Measurements from ENCODE around the gene TMEM176A.

Gene TMEM176A

DNA sequence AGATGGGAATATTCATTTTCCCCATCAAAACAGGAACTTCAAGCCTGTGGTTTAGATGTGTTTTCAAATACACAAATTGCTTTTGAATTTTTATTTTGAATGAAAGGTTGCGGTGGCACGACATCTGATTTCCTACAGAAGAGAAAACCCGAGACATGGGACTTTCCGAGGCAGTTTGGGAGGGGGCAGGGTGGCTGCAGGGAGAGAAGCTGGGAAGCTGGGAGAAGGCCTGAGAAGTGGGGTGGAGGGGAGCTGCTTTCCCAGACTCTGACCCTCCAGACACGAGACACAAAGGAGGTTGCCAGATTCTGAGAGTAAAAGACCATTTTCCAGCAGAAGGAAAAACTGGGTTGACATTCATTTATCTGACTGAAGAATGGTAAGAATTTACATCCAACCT is 19.6 kb downstream of the TMEM176A start:
- no peak for DNase-seq

DNA sequence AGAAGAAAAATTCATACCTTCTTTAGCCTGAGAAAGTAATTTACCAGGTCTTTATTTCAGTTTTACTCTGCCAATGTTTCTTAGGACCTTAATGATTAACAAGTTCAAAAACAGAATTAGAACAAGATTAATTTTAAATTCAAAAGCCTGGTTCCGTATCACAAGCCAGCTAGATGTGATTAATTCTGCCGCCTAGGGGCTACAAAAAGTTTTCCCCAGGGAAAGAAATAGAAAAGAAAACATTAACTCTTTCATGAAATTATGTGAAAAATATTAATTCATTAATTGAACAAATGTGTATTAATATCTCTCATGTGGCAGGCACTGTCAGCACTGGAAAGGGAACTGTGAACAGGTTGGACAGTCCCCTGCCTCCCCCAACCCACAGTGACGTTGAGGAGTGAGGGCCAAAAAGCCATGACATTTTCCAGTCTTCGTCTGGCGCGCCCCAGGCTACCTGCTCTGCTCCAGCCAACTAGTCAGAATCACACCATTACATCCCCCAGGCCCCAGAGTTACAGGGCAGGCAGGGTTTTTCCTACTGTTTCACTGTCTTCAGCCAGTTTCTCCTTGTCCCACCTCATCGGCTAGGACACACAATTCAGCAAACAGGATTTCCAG is 20.1 kb downstream of the TMEM176A start:
- no peak for DNase-seq

- no peak for DNase-seq
Measured at GRCh38 chr7:150823043-150823442, 22.5 kb downstream of the TMEM176A start.

DNA sequence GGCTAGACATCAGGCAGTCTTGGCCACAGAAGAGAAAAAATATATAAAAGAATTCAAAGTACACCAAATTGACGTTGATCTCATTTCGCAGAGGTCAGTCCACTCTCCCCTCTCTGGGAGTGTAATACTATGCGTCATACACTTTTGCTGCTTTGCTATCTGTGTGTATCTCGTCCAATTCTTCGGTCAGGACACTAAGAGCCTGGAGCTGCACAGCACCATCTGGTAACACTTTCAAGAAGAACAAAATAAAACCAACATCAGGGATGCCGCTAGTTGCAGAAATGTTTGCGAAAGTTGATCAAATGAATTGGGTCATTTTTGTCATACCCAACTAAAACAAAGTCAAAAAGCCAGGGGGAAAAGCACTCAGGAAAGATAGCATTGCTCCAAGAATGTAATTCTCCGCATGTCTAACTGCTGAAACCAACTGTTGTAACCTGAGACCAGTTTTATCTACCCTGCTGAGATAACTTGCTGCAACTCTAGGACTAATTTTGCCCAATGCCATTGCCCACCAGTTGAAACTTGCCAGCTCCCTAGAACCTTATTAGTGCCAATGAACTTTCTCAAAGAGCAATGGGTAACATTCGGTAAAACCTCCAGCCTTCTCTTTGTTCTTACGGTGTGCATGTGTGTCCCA is 23.0 kb downstream of the TMEM176A start:
- no peak for DNase-seq

DNA sequence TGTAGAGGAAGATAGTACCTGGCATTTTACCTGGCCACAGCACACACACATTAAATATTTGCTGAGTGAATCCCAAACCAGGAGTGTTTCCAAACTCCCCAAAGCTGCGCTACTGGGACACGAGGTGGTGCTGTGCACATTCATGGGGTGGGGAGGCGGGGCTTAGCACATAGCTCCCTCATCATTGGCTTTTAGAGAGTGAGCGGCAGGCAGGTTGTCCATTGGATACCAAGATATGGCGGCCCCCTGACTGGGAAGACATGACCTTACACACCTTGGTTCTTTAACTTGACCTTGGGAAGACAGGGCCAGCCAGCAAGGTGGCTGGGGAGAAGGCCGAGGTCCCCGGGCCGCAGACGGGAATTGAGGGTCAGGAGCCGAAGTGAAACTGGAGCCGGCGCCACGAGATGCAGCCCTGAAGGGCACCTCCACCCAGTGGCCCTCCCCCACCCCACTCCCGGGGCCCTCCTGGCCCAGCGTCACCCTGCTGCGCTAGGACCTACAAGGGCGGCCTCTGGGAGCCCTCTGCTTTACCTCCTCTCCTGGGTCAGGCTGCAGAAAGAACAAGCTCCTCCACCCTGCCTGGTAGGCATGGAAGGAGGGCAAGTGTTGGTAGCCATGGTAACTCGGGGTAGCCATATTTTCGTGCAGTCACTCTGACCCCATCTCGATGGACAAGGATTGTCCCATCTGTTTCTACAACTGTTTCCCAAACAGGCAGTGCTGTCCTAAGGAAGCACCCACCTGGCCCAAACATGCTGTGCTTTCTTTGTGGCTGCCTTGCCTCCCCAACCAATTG is 24.0 kb downstream of the TMEM176A start:
- DNase-seq = no peak

DNA sequence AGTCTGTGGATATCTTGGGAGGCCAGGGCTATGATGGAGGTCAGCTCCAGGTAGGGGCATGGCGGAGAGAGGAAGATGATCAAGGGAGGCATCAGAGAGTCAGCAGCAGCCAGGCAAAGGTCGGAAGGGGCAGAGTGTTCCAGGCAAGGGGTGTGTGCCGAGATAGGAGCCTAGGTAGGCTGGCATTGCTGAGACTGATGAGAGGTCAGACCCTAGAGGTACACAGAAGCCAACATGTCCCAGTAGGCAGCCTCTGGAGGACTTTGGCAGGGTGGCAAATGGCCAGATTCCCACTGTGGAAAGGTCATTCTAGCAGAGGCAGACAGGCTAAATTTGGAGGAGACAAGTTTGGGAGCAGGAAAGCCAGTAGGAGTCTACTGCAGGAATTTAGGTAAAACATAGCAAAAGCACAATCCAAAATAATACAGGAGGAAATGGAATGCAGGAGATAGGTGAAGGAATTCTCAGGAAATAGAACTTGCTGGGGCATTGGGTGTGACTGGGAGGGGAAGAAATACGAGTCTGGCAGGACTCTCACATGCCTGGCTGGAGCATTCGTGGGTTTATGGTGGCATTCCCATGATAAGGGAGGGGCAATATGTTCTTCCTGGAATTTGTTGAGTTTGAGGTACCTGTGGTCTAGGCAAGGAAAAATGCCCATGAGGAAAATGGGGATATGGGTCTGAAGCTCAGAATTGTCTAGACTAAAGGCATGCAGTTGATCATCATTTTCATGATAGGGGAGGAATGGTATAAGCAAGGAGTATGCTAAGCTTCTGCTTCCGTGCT is 25.7 kb downstream of the TMEM176A start:
- no peak for DNase-seq

GRCh38 chr7:150828384-150828783 is 27.8 kb downstream of the TMEM176A start:
- no peak for DNase-seq

DNA sequence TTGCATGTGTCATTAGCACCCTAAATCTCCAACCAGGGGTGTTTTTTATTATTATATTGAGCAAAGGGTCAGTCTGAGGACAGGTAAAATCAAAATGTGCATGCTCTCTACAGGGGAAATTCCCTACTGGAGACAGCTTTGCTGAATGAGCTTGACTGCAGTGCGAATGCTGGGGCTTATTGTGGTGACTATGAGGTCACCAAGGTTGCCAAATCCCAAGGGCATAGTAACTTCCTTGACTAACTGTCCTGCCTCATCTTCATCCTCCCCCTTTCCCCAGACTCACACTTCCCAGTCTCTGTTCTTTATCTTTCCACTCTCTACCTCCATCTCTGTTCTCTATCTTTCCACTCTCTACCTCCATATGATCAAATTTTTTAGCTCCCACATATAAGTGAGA is 28.9 kb downstream of the TMEM176A start:
- no peak for DNase-seq

DNA sequence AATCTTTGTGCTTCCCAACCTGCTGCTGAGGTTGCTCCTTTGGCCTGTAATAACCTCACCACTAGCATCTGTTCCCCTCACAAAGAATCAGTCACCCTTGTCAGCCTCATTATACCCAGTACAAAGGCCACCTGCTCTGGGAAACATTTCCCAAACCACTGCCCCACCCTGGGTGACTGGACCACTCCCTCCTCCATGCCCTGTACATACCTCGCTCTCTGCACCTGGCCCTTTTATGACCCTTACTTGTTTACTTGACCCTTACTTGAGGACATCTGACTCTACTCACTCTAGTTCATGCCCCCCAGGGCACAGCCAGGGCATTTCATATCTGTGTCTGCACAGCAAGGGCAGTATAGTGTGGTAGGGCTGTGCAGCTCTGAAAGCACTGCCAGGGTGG is 30.4 kb downstream of the TMEM176A start:
- DNase-seq = no peak

- peak in 1 of 14 donors; percentile 29 for DNase-seq
Measured at GRCh38 chr7:150831851-150832250, 31.3 kb downstream of the TMEM176A start.

DNA sequence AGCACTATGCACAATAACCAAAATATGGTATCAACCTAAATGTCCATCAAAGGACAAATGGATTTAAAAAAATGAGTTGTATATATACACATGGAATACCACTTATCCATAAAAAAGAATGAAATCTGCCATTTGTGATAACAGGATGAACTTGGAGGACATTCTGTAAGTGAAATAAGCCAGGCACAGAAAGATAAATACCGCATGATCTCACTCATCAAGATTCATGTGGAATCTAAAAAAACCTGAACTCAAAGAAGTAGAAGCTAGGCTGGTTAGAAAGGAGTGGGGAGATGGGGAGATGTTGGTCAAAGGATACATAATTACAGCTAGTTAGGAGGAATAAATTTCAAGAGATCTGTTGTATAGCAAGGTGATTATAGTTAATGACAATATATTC is 34.5 kb downstream of the TMEM176A start:
- DNase-seq = no peak

- no peak for DNase-seq
Measured at GRCh38 chr7:150835702-150836280, 35.2 kb downstream of the TMEM176A start.

- no peak for DNase-seq
Measured at GRCh38 chr7:150838965-150839650, 38.5 kb downstream of the TMEM176A start.

DNA sequence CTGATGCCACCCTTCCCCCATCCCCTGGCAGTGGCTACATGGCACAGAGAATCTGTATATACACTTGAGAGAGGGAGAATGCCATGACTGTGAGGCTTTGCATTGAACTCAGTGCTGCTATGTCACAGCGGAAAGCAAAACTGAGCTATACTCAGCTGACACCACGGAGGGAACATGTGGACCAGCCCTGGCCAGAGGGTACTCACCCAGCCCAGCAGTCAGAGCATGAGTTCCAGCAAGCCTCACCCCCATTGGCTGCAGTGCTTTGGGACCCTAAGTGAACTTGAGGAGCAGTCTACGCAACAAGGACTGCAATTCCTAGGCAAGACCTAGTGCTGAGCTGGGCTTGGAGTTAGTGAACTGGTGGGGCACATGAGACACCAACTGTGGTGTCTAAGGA is 41.4 kb downstream of the TMEM176A start:
- no peak for DNase-seq

DNA sequence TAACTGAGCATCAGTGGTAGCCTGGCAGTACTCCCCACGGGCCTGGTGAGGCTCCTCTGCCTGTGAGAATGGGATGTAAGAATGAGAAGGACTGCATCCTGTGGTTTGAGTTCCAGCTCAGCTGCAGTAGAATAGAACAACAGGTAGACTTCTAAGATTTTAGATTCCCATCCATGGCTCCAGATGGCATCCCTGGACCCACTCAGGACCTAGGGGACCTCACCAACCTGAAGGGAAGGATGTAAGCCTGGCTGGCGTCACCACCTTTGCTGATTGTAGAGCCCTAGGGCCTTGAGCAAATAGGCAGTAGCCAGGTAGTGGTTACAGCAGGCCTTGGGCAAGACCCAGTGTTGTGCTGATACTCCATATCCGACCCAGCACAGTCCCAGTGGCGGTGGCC is 42.1 kb downstream of the TMEM176A start:
- no peak for DNase-seq

DNA sequence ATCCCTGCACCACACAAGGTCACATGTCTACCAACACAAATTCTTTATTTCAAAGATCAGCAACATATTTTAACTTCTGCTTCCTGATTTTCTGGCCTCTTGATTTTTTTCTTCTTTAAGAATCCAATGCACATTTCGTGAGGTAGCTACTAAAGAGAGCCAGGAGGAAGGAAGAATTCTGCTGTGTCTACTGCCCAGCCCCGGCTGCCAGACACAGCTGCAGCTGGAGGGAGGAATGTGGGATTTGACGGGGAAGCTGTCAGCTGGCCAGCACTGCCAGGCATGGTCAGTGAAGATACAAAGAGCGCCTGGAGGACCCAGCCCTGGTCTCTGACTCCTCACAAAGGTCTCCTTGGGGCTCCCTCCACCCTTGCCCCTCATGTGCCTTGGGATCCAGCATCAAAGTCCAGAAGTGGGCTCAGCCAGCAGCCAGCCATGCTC is 44.9 kb downstream of the TMEM176A start:
- peak in 6 of 14 donors; percentile 12 to 70 (median 26) for DNase-seq

- DNase-seq = no peak
Measured at GRCh38 chr7:150846291-150847115, 45.9 kb downstream of the TMEM176A start.

DNA sequence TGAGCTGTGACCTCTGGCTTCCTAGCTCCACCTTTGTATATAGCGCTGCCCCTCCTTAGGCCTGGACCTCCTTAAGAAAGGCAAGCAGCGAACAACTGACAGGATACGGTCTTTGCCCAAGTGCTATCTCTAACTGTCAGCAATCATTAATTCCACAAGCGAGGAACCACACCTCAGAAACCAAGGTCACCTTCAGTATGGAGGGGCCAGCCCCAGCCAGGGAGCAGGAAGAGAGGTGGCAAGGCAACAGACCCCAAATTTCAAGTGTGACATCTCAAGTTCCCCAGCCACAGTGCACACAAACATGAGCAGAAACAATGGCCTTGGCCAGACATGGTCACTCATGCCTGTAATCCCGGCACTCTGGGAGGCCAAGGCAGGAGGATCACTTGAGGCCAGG is 47.0 kb downstream of the TMEM176A start:
- DNase-seq = no peak

DNA sequence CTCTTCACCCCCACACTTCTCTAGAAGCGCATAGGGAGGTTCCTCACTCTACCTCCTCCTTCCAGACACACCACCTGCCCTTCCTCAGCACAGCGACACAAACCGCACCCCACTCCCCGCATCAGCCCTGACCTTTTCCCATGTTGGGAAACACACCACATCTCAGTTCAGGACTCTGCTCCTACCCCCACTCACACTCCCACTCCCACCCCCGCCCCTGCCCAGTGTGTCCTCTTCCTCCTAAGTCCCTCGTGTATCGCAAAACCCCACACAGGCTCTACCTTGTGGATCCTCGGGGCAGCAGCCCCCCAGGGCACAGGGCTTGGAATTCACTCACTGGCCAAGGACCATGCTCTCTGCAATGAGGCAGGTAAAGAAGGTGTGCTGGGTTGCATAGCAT is 47.5 kb downstream of the TMEM176A start:
- no peak for DNase-seq

GRCh38 chr7:150848561-150849115 is 48.1 kb downstream of the TMEM176A start:
- DNase-seq = no peak
